H9 (cell line): Measurements from ENCODE around the gene CSTF2. TPM values are rescaled to one million over a fixed set of nuclear protein-coding genes. Genes with fewer than 3 reads are reported as not detected.

Source experiments
- DNase-seq: peaks from one replicate; pipeline ENCODE4 v3.0.0-alpha.2; 2017
- H2AFZ ChIP-seq: one replicate; pipeline ENCODE4 v1.6.1; 2013; ENCODE audit warnings: mild to moderate bottlenecking, low read length, control low read depth, moderate library complexity
- H2AK5ac ChIP-seq: 2 replicates; pipeline ENCODE4 v1.6.1; 2013; ENCODE audit warnings: low read length, control low read depth, mixed read lengths; ENCODE audit not compliant: insufficient read length
- H2BK120ac ChIP-seq: one replicate; pipeline ENCODE4 v1.6.1; 2013; ENCODE audit warnings: low read depth, mild to moderate bottlenecking, low read length, control low read depth, inconsistent platforms; ENCODE audit not compliant: poor library complexity, severe bottlenecking
- H2BK12ac ChIP-seq: 2 replicates; pipeline ENCODE4 v1.6.1; 2013; ENCODE audit warnings: low read length, control low read depth, mixed read lengths, low read depth; ENCODE audit not compliant: insufficient read length
- H2BK15ac ChIP-seq: 2 replicates; pipeline ENCODE4 v1.6.1; 2013; ENCODE audit warnings: low read depth, low read length, control low read depth
- H2BK20ac ChIP-seq: one replicate; pipeline ENCODE4 v1.6.1; 2013; ENCODE audit warnings: low read depth, mild to moderate bottlenecking, low read length, control low read depth, inconsistent platforms; ENCODE audit not compliant: poor library complexity, severe bottlenecking
- H2BK5ac ChIP-seq: 2 replicates; pipeline ENCODE4 v1.6.1; 2013; ENCODE audit warnings: low read length, control low read depth, mixed read lengths; ENCODE audit not compliant: insufficient read length
- H3K14ac ChIP-seq: 2 replicates; pipeline ENCODE4 v1.6.1; 2013; ENCODE audit warnings: low read length, control low read depth; ENCODE audit not compliant: insufficient read depth
- H3K18ac ChIP-seq: 2 replicates; pipeline ENCODE4 v1.6.1; 2013; ENCODE audit warnings: low read depth, mild to moderate bottlenecking, mixed read lengths, low read length, control low read depth; ENCODE audit not compliant: insufficient read length
- H3K23ac ChIP-seq: 2 replicates; pipeline ENCODE4 v1.6.1; 2013; ENCODE audit warnings: low read length, control low read depth, mixed read lengths, low read depth; ENCODE audit not compliant: insufficient read length
- H3K23me2 ChIP-seq: 2 replicates; pipeline ENCODE4 v1.6.1; 2013; ENCODE audit warnings: low read depth, mild to moderate bottlenecking, mixed read lengths, low read length, control low read depth; ENCODE audit not compliant: insufficient read length, poor library complexity, severe bottlenecking
- H3K27ac ChIP-seq: 2 replicates; pipeline ENCODE4 v1.5.1; 2013; ENCODE audit warnings: low read length, control low read depth, mixed read lengths, low read depth; ENCODE audit not compliant: insufficient read length
- H3K27me3 ChIP-seq: 2 replicates; pipeline ENCODE4 v1.6.1; 2013; ENCODE audit warnings: low read length, control low read depth, inconsistent platforms; ENCODE audit not compliant: insufficient read depth
- H3K4ac ChIP-seq: 2 replicates; pipeline ENCODE4 v1.6.1; 2013; ENCODE audit warnings: low read depth, mild to moderate bottlenecking, control low read depth, inconsistent platforms, low read length, moderate library complexity
- H3K4me1 ChIP-seq: 2 replicates; pipeline ENCODE4 v1.6.1; 2013; ENCODE audit warnings: low read length, control low read depth, inconsistent platforms; ENCODE audit not compliant: insufficient read depth
- H3K4me2 ChIP-seq: 2 replicates; pipeline ENCODE4 v1.6.1; 2013; ENCODE audit warnings: low read length, control low read depth, mixed read lengths; ENCODE audit not compliant: insufficient read length, insufficient read depth
- H3K56ac ChIP-seq: 2 replicates; pipeline ENCODE4 v1.6.1; 2013; ENCODE audit warnings: low read depth, mild to moderate bottlenecking, mixed read lengths, low read length, control low read depth; ENCODE audit not compliant: insufficient read length
- H3K79me1 ChIP-seq: 2 replicates; pipeline ENCODE4 v1.6.1; 2013; ENCODE audit warnings: low read depth, mild to moderate bottlenecking, moderate library complexity, low read length, control low read depth, inconsistent platforms; ENCODE audit not compliant: insufficient read depth, poor library complexity, severe bottlenecking
- H3K79me2 ChIP-seq: 2 replicates; pipeline ENCODE4 v1.6.1; 2013; ENCODE audit warnings: low read length, control low read depth, inconsistent platforms; ENCODE audit not compliant: insufficient read depth
- H3K9ac ChIP-seq: 2 replicates; pipeline ENCODE4 v1.6.1; 2013; ENCODE audit warnings: low read length, control low read depth, mixed read lengths; ENCODE audit not compliant: insufficient read length; ENCODE audit errors: extremely low read depth
- H3K9me3 ChIP-seq: one replicate; pipeline ENCODE4 v1.6.1; 2013; ENCODE audit warnings: low read depth, low read length, inconsistent platforms; ENCODE audit not compliant: control insufficient read depth
- H3T11ph ChIP-seq: one replicate; pipeline ENCODE4 v1.6.1; 2013; ENCODE audit warnings: mild to moderate bottlenecking, low read length, control low read depth, inconsistent platforms
- H4K20me1 ChIP-seq: one replicate; pipeline ENCODE4 v1.6.1; 2013; ENCODE audit not compliant: control insufficient read depth, insufficient read length, insufficient read depth
- H4K5ac ChIP-seq: 2 replicates; pipeline ENCODE4 v1.6.1; 2013; ENCODE audit warnings: low read depth, mild to moderate bottlenecking, mixed read lengths, low read length, control low read depth; ENCODE audit not compliant: insufficient read length
- H4K8ac ChIP-seq: replicated peaks from 2 replicates; pipeline ENCODE4 v1.6.1; 2013; ENCODE audit warnings: low read length, control low read depth, mixed read lengths, low read depth; ENCODE audit not compliant: insufficient read length
- H4K91ac ChIP-seq: 2 replicates; pipeline ENCODE4 v1.6.1; 2013; ENCODE audit warnings: low read depth, mild to moderate bottlenecking, moderate library complexity, mixed read lengths, low read length, control low read depth; ENCODE audit not compliant: insufficient read length
- H3K27ac Mint-ChIP-seq, 3 experiments: 2 replicates in 2 of 3; 3 replicates in 1 of 3; pipeline ENCODE4 v1.8.0; 2020 to 2021; ENCODE audit warnings: mixed read lengths in 3 of 3, mild to moderate bottlenecking in 1 of 3, moderate library complexity in 1 of 3
- H3K27me3 Mint-ChIP-seq: 2 replicates; pipeline ENCODE4 v1.8.0; 2021; ENCODE audit warnings: low read depth, mild to moderate bottlenecking, moderate library complexity, mixed read lengths
- H3K36me3 Mint-ChIP-seq, 3 experiments: 2 replicates in 2 of 3; 3 replicates in 1 of 3; pipeline ENCODE4 v1.8.0; 2020 to 2021; ENCODE audit warnings: low read depth in 3 of 3, mixed read lengths in 3 of 3; ENCODE audit not compliant: insufficient read depth in 1 of 3
- H3K4me1 Mint-ChIP-seq, 2 experiments: 2 replicates each; pipeline ENCODE4 v1.8.0; 2020; ENCODE audit warnings: mixed read lengths in 2 of 2
- H3K4me3 Mint-ChIP-seq, 2 experiments: 2 replicates in 1 of 2; 3 replicates in 1 of 2; pipeline ENCODE4 v1.8.0; 2020 to 2021; ENCODE audit warnings: mild to moderate bottlenecking in 2 of 2, mixed read lengths in 2 of 2, moderate library complexity in 1 of 2
- H3K9me3 Mint-ChIP-seq, 2 experiments: 2 replicates in 1 of 2; 3 replicates in 1 of 2; pipeline ENCODE4 v1.8.0; 2020; ENCODE audit warnings: mild to moderate bottlenecking in 2 of 2, mixed read lengths in 2 of 2, moderate library complexity in 1 of 2
- WGBS: extraction: QIAGEN DNeasy Blood & Tissue Kit; methylation state at CpG from one replicate; pipeline ENCODE4 v1.1.7; 2013; ENCODE audit warnings: missing lambda C conversion rate, low lambda C conversion rate, mixed read lengths; ENCODE audit not compliant: insufficient read length; ENCODE audit errors: extremely low coverage; 5-methylcytosine and 5-hydroxymethylcytosine counted together
- total RNA-seq: library from RNA; stranded (reverse); gene quantifications from 2 replicates; pipeline ENCODE4 v1.2.1, GENCODE V29; 2021
- TF ChIP-seq, protein P1 (sequence below): fragments of 200-600 bp; sonication (generic); conservative IDR thresholded peaks from 3 replicates; pipeline ENCODE4 v1.8.0; 2021; ENCODE audit warnings: antibody characterized with exemption, mild to moderate bottlenecking

Gene CSTF2
- total RNA-seq, 1 experiment from 2014 or later, result 30.2 TPM

DNA sequence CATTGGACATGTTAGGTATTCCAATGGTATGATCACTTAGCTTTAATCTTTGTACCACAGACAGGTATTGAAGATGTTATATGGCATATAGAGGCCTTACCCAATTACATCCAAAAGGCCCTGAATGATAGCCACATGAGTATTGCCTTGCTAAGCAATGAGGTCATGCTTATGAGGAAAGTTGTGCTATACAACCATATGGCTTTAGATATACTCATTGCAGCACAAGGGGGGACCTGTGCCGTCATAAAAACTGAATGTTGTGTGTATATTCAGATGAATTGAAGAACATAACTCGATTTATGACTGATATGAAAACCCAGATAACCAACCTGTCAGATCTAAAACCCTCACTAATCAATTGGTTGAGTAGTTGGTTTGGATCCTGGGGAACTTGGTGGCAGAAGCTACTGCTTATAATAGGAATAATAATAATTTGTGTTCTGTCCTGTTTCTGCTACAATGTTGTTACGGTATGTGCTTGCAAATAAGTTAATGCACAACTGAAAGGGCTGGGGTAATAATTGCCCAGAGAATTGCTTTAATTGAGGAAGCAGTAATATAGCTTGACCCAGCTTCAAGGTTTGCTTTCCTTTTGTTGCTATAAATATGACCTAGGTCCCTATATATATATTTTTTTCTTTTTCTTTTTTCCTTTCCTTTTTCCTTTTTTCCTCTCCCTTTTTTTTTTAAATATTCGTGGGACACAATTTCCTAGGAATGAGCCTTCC, 21.5 kb upstream of the CSTF2 start:
- Histone ChIP-seq H4K5ac (no peak overlapping the region), H3T11ph (no peak overlapping the region), H3K14ac (no peak overlapping the region), H3K23me2 (no peaks in the 10 kb centered on the region), H2AK5ac (no peak overlapping the region), H2BK20ac (no peak overlapping the region), H3K18ac (no peak overlapping the region), H2BK120ac (no peak overlapping the region), H3K4me1 (no peaks in the 10 kb centered on the region), H3K9ac (no peak overlapping the region), H2AFZ (no peak overlapping the region), H3K9me3 (peaks cover 25% of the 10 kb centered on the region), H2BK12ac (no peak overlapping the region), H2BK5ac (no peak overlapping the region), H4K8ac (no peak overlapping the region), H4K91ac (no peak overlapping the region), H3K27me3 (no peaks in the 10 kb centered on the region), H3K79me2 (no peaks in the 10 kb centered on the region), H3K4ac (no peak overlapping the region), H3K4me2 (no peak overlapping the region), H3K79me1 (no peaks in the 10 kb centered on the region), H2BK15ac (no peak overlapping the region), H3K23ac (no peak overlapping the region), H3K56ac (no peak overlapping the region), H4K20me1 (no peaks in the 10 kb centered on the region), H3K27ac (no peak overlapping the region)
- no peak for DNase-seq
- no CpG with 5 or more reads among the region's 4 CpGs for WGBS
- Mint-ChIP-seq H3K27ac (no peak overlapping the region), H3K27me3 (peaks cover 7% of the 10 kb centered on the region), H3K4me3 (no peak overlapping the region), H3K9me3 (peaks cover 55 to 67% of the 10 kb centered on the region in 2 experiments), H3K36me3 (peaks cover 0 to 2% (median 0%) of the 10 kb centered on the region in 3 experiments; a peak in 3 of 7 replicates), H3K4me1 (peaks cover 3 to 5% of the 10 kb centered on the region in 2 experiments; a peak in 2 of 4 replicates)
- TF ChIP-seq, protein P1, sequence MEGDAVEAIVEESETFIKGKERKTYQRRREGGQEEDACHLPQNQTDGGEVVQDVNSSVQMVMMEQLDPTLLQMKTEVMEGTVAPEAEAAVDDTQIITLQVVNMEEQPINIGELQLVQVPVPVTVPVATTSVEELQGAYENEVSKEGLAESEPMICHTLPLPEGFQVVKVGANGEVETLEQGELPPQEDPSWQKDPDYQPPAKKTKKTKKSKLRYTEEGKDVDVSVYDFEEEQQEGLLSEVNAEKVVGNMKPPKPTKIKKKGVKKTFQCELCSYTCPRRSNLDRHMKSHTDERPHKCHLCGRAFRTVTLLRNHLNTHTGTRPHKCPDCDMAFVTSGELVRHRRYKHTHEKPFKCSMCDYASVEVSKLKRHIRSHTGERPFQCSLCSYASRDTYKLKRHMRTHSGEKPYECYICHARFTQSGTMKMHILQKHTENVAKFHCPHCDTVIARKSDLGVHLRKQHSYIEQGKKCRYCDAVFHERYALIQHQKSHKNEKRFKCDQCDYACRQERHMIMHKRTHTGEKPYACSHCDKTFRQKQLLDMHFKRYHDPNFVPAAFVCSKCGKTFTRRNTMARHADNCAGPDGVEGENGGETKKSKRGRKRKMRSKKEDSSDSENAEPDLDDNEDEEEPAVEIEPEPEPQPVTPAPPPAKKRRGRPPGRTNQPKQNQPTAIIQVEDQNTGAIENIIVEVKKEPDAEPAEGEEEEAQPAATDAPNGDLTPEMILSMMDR, result no peak
